ENCODE results near the gene PACRG.

DNA sequence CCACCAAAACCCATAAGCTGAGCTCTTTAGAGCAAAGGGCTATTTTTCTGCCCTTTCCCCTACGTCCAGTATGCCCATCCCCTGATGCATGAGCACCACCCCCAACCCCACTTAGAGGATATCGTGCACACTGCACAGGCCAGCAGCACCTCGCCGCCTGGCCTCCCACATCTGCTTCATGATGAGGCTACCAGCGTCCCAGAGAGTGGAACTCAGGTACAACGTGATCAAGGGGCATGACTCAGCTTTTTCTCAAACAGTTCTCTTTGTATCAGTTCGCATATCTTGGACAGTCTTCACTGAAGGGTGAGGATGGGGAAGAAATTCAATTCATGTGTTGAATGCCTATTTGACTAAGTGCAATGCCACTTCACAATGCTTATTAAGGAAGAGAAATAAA is 604.8 kb downstream of the PACRG start:
- no peak for TF ChIP-seq ATF3 (IDR thresholded peaks at IDR 0.05; ENCODE audit: insufficient read depth, low read depth, low read length)
- no peak for TF ChIP-seq RAD21 (IDR thresholded peaks at IDR 0.05 in 1 of 2, conservative IDR thresholded peaks at IDR 0.05 in 1 of 2; ENCODE audit: low read depth in 2 of 2, low read length in 2 of 2)
- TF ChIP-seq TBP (IDR thresholded peaks at IDR 0.05; ENCODE audit: low read depth, low read length): no peak
- no peak for TF ChIP-seq CHD2 (IDR thresholded peaks at IDR 0.05; ENCODE audit: low read length)
- TF ChIP-seq, protein P1, sequence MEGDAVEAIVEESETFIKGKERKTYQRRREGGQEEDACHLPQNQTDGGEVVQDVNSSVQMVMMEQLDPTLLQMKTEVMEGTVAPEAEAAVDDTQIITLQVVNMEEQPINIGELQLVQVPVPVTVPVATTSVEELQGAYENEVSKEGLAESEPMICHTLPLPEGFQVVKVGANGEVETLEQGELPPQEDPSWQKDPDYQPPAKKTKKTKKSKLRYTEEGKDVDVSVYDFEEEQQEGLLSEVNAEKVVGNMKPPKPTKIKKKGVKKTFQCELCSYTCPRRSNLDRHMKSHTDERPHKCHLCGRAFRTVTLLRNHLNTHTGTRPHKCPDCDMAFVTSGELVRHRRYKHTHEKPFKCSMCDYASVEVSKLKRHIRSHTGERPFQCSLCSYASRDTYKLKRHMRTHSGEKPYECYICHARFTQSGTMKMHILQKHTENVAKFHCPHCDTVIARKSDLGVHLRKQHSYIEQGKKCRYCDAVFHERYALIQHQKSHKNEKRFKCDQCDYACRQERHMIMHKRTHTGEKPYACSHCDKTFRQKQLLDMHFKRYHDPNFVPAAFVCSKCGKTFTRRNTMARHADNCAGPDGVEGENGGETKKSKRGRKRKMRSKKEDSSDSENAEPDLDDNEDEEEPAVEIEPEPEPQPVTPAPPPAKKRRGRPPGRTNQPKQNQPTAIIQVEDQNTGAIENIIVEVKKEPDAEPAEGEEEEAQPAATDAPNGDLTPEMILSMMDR (IDR thresholded peaks at IDR 0.05; ENCODE audit: control extremely low read depth in 1 of 3, insufficient read depth in 1 of 3, low read depth in 1 of 3, low read length in 3 of 3): no peak
- TF ChIP-seq ATF2 (IDR thresholded peaks at IDR 0.05; ENCODE audit: low read length): no peak
- no peak for TF ChIP-seq SIN3A (conservative IDR thresholded peaks at IDR 0.05 in 1 of 2, IDR thresholded peaks at IDR 0.05 in 1 of 2; ENCODE audit: low read depth in 1 of 2, low read length in 2 of 2)
- no peak for TF ChIP-seq BCL11A (IDR thresholded peaks at IDR 0.05; ENCODE audit: low read depth in 2 of 2, low read length in 2 of 2)
- TF ChIP-seq CEBPB (IDR thresholded peaks at IDR 0.05; ENCODE audit: low read depth, low read length): no peak
- TF ChIP-seq POLR2A (IDR thresholded peaks at IDR 0.05; ENCODE audit: control extremely low read depth in 1 of 2, low read depth in 2 of 2, low read length in 2 of 2): no peak
- no peak for TF ChIP-seq YY1 (IDR thresholded peaks at IDR 0.05; ENCODE audit: low read depth, low read length)
- TF ChIP-seq EP300 (IDR thresholded peaks at IDR 0.05; ENCODE audit: borderline replicate concordance in 1 of 2, low read depth in 2 of 2, low read length in 2 of 2): no peak
- no peak for TF ChIP-seq POLR2AphosphoS5 (IDR thresholded peaks at IDR 0.05; ENCODE audit: low read depth, low read length)
